ENCODE results near the gene FHAD1. TPM values are rescaled to one million over a fixed set of nuclear protein-coding genes. Genes with fewer than 3 reads are reported as not detected.

Gene FHAD1
- polyA plus RNA-seq, 1 of the 3 experiments (the other 2 are of a cell fraction), result 0.48 TPM

- no peak overlapping the region for H3K9ac ChIP-seq
- H4K20me1 ChIP-seq (ENCODE audit: insufficient read depth), result no peaks in the 10 kb centered on the region
- peaks cover 0 to 7% of the 10 kb centered on the region in 2 experiments; a peak in 2 of 4 replicates for H3K4me1 ChIP-seq (ENCODE audit: control insufficient read depth in 1 of 2, insufficient read depth in 2 of 2, low read depth in 1 of 2, low read length in 1 of 2)
- H3K4me2 ChIP-seq, result no peak overlapping the region
- H3K4me3 ChIP-seq (ENCODE audit: low read depth in 2 of 2, low read length in 1 of 2), result no peak overlapping the region
- no peaks in the 10 kb centered on the region for H3K9me3 ChIP-seq
- peaks cover 5% of the 10 kb centered on the region for H3F3A ChIP-seq (replicated peaks; ENCODE audit: insufficient read depth)
- WGBS (ENCODE audit: low lambda C conversion rate), result 95% methylated on average over 14 of the region's 14 CpGs
- H3K27ac ChIP-seq (ENCODE audit: low read depth in 2 of 2, low read length in 1 of 2), result no peak overlapping the region
- H3K36me3 ChIP-seq (replicated peaks in 1 of 2; ENCODE audit: control insufficient read depth in 1 of 2, insufficient read depth in 2 of 2, low read length in 1 of 2), result no peaks in the 10 kb centered on the region
- CTCF ChIA-PET, result interaction anchor here (0.7 to 2.3 kb wide), 2 partner anchors 12 to 23 kb away, joined by 3 to 6 read pairs; no protein-coding TSS in a partner anchor
- H3K9me2 ChIP-seq, result no peaks in the 10 kb centered on the region
- POLR2A ChIA-PET, result no interaction called here
- no peak for TF ChIP-seq IRF3 (IDR thresholded peaks at IDR 0.05; ENCODE audit: low read depth, low read length)
- TF ChIP-seq NRF1 (IDR thresholded peaks at IDR 0.05; ENCODE audit: low read depth, low read length), result no peak
- no peak for TF ChIP-seq RXRA (IDR thresholded peaks at IDR 0.05; ENCODE audit: borderline replicate concordance, low read depth)
- TF ChIP-seq MEF2A (IDR thresholded peaks at IDR 0.05; ENCODE audit: borderline replicate concordance, low read depth), result no peak
- TF ChIP-seq EP300 (IDR thresholded peaks at IDR 0.05; ENCODE audit: borderline replicate concordance in 1 of 2, low read depth in 1 of 2, low read length in 1 of 2), result no peak
- TF ChIP-seq YY1 (IDR thresholded peaks at IDR 0.05; ENCODE audit: low read depth), result no peak
- TF ChIP-seq NFIC (IDR thresholded peaks at IDR 0.05; ENCODE audit: borderline replicate concordance), result no peak
- TF ChIP-seq USF2 (IDR thresholded peaks at IDR 0.05; ENCODE audit: borderline replicate concordance, low read depth, low read length), result no peak
- TF ChIP-seq GATA2 (CRISPR knock-in tag; IDR thresholded peaks at IDR 0.05), result no peak
- TF ChIP-seq FOXJ3 (CRISPR knock-in tag; IDR thresholded peaks at IDR 0.05), result no peak
- no peak for TF ChIP-seq REST (IDR thresholded peaks at IDR 0.05; ENCODE audit: low read depth, low read length)
- TF ChIP-seq RCOR1 (IDR thresholded peaks at IDR 0.05; ENCODE audit: low read length), result no peak
- no peak for TF ChIP-seq SMC3 (IDR thresholded peaks at IDR 0.05; ENCODE audit: low read depth, low read length)
- H3K27me3 ChIP-seq (ENCODE audit: insufficient read depth), result no peaks in the 10 kb centered on the region
- no peak overlapping the region for H2AFZ ChIP-seq (ENCODE audit: low read depth)
- no peaks in the 10 kb centered on the region for H3K79me2 ChIP-seq (ENCODE audit: insufficient read depth)
- DNase-seq, result no peak
These were observed 99.5 kb downstream of the FHAD1 start for GRCh38 chr1:15346346-15347030.

Data from SK-N-SH (cell line).